Testis (tissue), 2 donors: ENCODE results near the gene TSKU.

Source experiments
- CTCF ChIP-seq, 3 experiments: fragments of 450-650 bp in 2 of 3; fragments of 200-600 bp in 1 of 3; sonication (generic) in 1 of 3; IDR thresholded peaks; one replicate each; pipeline ENCODE4 v1.5.1; 2016 to 2019; ENCODE audit warnings: antibody characterized with exemption in 3 of 3, mild to moderate bottlenecking in 2 of 3, moderate library complexity in 1 of 3
- POLR2A ChIP-seq: fragments of 450-650 bp; IDR thresholded peaks from one replicate; pipeline ENCODE4 v1.6.1; 2017; ENCODE audit warnings: antibody characterized with exemption, mild to moderate bottlenecking, moderate library complexity

DNA sequence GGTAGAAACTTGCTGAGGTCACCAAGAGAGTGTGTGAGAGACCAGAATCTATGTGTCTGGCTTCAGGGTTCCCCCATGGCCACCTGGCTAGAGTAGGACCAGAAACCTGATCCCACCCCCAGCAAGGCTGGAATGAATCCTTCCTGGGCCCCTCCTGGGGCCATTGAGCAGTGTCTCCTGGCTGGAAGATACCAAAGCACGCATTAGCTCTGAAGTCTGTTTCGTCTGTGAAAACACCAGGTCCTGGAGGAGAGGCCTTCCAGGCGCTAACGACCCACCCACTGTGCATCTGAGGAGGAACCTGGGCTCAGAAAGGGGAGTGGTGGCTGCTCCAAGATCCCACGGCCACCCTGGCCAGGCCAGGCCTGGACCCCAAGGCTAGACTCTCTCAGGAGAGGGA, 15.5 kb upstream of the TSKU start:
- TF ChIP-seq CTCF (IDR thresholded peaks at IDR 0.05) = no peak
- no peak for TF ChIP-seq POLR2A
